ENCODE data around the gene SYT17.

SYT17 gene

GRCh38 chr16:19314718-19315425, 146.8 kb downstream of the SYT17 start:
- DNase-seq (no peak), ATAC-seq (ENCODE audit: insufficient read depth, low read depth) (no peak)
- Histone ChIP-seq H3K27ac (ENCODE audit: low read length) (no peak overlapping the region), H3K4me1 (ENCODE audit: insufficient read depth, low read length) (no peaks in the 10 kb centered on the region), H3K36me3 (ENCODE audit: insufficient read depth, low read length) (no peaks in the 10 kb centered on the region), H3K9me3 (ENCODE audit: insufficient read depth, low read length, severe bottlenecking) (no peaks in the 10 kb centered on the region), H4K20me1 (ENCODE audit: insufficient read depth, low read length) (no peaks in the 10 kb centered on the region), H2AFZ (ENCODE audit: low read depth, low read length) (no peak overlapping the region), H3K79me2 (ENCODE audit: insufficient read depth, low read length) (no peaks in the 10 kb centered on the region), H3K4me2 (ENCODE audit: insufficient read depth, low read length) (no peak overlapping the region), H3K27me3 (ENCODE audit: insufficient read depth, low read length, poor library complexity) (no peaks in the 10 kb centered on the region), H3K4me3 (ENCODE audit: low read depth in 1 of 2, low read length in 2 of 2) (no peak overlapping the region), H3K9ac (ENCODE audit: low read depth, low read length) (no peak overlapping the region)
- TF ChIP-seq EZH2 (IDR thresholded peaks at IDR 0.05; ENCODE audit: borderline replicate concordance, low read depth, low read length, severe bottlenecking) (no peak), CTCF (IDR thresholded peaks at IDR 0.05; ENCODE audit: borderline replicate concordance, extremely low read depth, low read length, poor library complexity, severe bottlenecking) (no peak)

- ATAC-seq (ENCODE audit: insufficient read depth, low read depth), result no peak
- no peaks in the 10 kb centered on the region for H3K79me2 ChIP-seq (ENCODE audit: insufficient read depth, low read length)
- H3K9ac ChIP-seq (ENCODE audit: low read depth, low read length), result no peak overlapping the region
- H3K4me2 ChIP-seq (ENCODE audit: insufficient read depth, low read length), result no peak overlapping the region
- no peak for DNase-seq
- H3K27ac ChIP-seq (ENCODE audit: low read length), result no peak overlapping the region
- no peak overlapping the region for H3K4me3 ChIP-seq (ENCODE audit: low read depth in 1 of 2, low read length in 2 of 2)
- no peaks in the 10 kb centered on the region for H3K27me3 ChIP-seq (ENCODE audit: insufficient read depth, low read length, poor library complexity)
- no peak overlapping the region for H2AFZ ChIP-seq (ENCODE audit: low read depth, low read length)
- no peaks in the 10 kb centered on the region for H3K36me3 ChIP-seq (ENCODE audit: insufficient read depth, low read length)
- TF ChIP-seq EZH2 (IDR thresholded peaks at IDR 0.05; ENCODE audit: borderline replicate concordance, low read depth, low read length, severe bottlenecking) (no peak), CTCF (IDR thresholded peaks at IDR 0.05; ENCODE audit: borderline replicate concordance, extremely low read depth, low read length, poor library complexity, severe bottlenecking) (no peak)
- no peaks in the 10 kb centered on the region for H3K9me3 ChIP-seq (ENCODE audit: insufficient read depth, low read length, severe bottlenecking)
- H4K20me1 ChIP-seq (ENCODE audit: insufficient read depth, low read length), result no peaks in the 10 kb centered on the region
- no peaks in the 10 kb centered on the region for H3K4me1 ChIP-seq (ENCODE audit: insufficient read depth, low read length)
Observed at GRCh38 chr16:19315889-19316433, 147.9 kb downstream of the SYT17 start.

GRCh38 chr16:19316846-19317245, 148.8 kb downstream of the SYT17 start:
- ATAC-seq (ENCODE audit: insufficient read depth, low read depth), result no peak

More at GRCh38 chr16:19316846-19317245, 148.8 kb downstream of the SYT17 start:
- H3K9ac ChIP-seq (ENCODE audit: low read depth, low read length), result no peak overlapping the region
- H3K4me2 ChIP-seq (ENCODE audit: insufficient read depth, low read length), result no peak overlapping the region
- no peak overlapping the region for H3K27ac ChIP-seq (ENCODE audit: low read length)
- H2AFZ ChIP-seq (ENCODE audit: low read depth, low read length), result no peak overlapping the region
- no peaks in the 10 kb centered on the region for H4K20me1 ChIP-seq (ENCODE audit: insufficient read depth, low read length)
- TF ChIP-seq CTCF (IDR thresholded peaks at IDR 0.05; ENCODE audit: borderline replicate concordance, extremely low read depth, low read length, poor library complexity, severe bottlenecking), result no peak
- no peak for TF ChIP-seq EZH2 (IDR thresholded peaks at IDR 0.05; ENCODE audit: borderline replicate concordance, low read depth, low read length, severe bottlenecking)
- no peaks in the 10 kb centered on the region for H3K9me3 ChIP-seq (ENCODE audit: insufficient read depth, low read length, severe bottlenecking)
- no peaks in the 10 kb centered on the region for H3K4me1 ChIP-seq (ENCODE audit: insufficient read depth, low read length)
- no peaks in the 10 kb centered on the region for H3K27me3 ChIP-seq (ENCODE audit: insufficient read depth, low read length, poor library complexity)
- no peaks in the 10 kb centered on the region for H3K36me3 ChIP-seq (ENCODE audit: insufficient read depth, low read length)
- H3K79me2 ChIP-seq (ENCODE audit: insufficient read depth, low read length), result no peaks in the 10 kb centered on the region
- DNase-seq, result no peak
- H3K4me3 ChIP-seq (ENCODE audit: low read depth in 1 of 2, low read length in 2 of 2), result no peak overlapping the region

Data from DND-41 (cell line).